NCI-H446 (cell line): Measurements from ENCODE around the gene DOK6.

Experiments
- DNase-seq, 2 experiments: peaks; one replicate each; lab custom pipeline; 2025; lab: John Stamatoyannopoulos, UW

DOK6 gene

GRCh38 chr18:69689121-69689759 lies 288.6 kb downstream of the DOK6 start:
- no peak for DNase-seq

GRCh38 chr18:69691008-69691760 lies 290.5 kb downstream of the DOK6 start:
- no peak for DNase-seq

- no peak for DNase-seq
These were observed 296.4 kb downstream of the DOK6 start for GRCh38 chr18:69697069-69697468.

- DNase-seq = no peak
These were observed 297.0 kb downstream of the DOK6 start for GRCh38 chr18:69697689-69698088.

- no peak for DNase-seq
These were observed 300.6 kb downstream of the DOK6 start for GRCh38 chr18:69701305-69701704.

- DNase-seq = no peak
These were observed 302.8 kb downstream of the DOK6 start for GRCh38 chr18:69703461-69703860.

GRCh38 chr18:69705987-69706386 lies 305.3 kb downstream of the DOK6 start:
- no peak for DNase-seq

GRCh38 chr18:69708844-69709243 lies 308.2 kb downstream of the DOK6 start:
- DNase-seq = no peak

- DNase-seq = peak in 1 of 2 experiments; percentile 39
These were observed 314.6 kb downstream of the DOK6 start for GRCh38 chr18:69715191-69715795.

GRCh38 chr18:69717586-69717985 lies 316.9 kb downstream of the DOK6 start:
- DNase-seq = no peak

GRCh38 chr18:69718912-69719547 lies 318.3 kb downstream of the DOK6 start:
- no peak for DNase-seq

- DNase-seq = no peak
These were observed 319.7 kb downstream of the DOK6 start for GRCh38 chr18:69720422-69720821.

- no peak for DNase-seq
These were observed 322.7 kb downstream of the DOK6 start for GRCh38 chr18:69723434-69723833.

GRCh38 chr18:69725009-69725408 lies 324.3 kb downstream of the DOK6 start:
- no peak for DNase-seq

- DNase-seq = no peak
These were observed 325.3 kb downstream of the DOK6 start for GRCh38 chr18:69725855-69726508.

- no peak for DNase-seq
These were observed 327.4 kb downstream of the DOK6 start for GRCh38 chr18:69727912-69728572.

- DNase-seq = no peak
These were observed 330.0 kb downstream of the DOK6 start for GRCh38 chr18:69730664-69731063.

- DNase-seq = no peak
These were observed 333.8 kb downstream of the DOK6 start for GRCh38 chr18:69734536-69734935.

- DNase-seq = no peak
These were observed 336.0 kb downstream of the DOK6 start for GRCh38 chr18:69736730-69737129.

GRCh38 chr18:69737851-69738250 lies 337.2 kb downstream of the DOK6 start:
- DNase-seq = no peak

- DNase-seq = no peak
These were observed 346.7 kb downstream of the DOK6 start for GRCh38 chr18:69747388-69747787.
